Stimulated activated CD4-positive, alpha-beta T cell treated with anti-CD3 and anti-CD28 coated beads, Interleukin-2, amount 100 ng/mL, for 48 hours (primary cell): ENCODE data around the gene PEX14.
A peak's percentile ranks its signal among the peaks of the same experiment; 100 is the strongest.
"Not testable (repeated sequence)": the region's sequence is repeated elsewhere in the genome, so short reads cannot be mapped to it uniquely, and the experiment has no call there.

ENCODE experiments used
- DNase-seq, 2 donors: peaks; one replicate each; pipeline ENCODE4 v3.0.0-alpha.2; 2020

PEX14 gene

DNA sequence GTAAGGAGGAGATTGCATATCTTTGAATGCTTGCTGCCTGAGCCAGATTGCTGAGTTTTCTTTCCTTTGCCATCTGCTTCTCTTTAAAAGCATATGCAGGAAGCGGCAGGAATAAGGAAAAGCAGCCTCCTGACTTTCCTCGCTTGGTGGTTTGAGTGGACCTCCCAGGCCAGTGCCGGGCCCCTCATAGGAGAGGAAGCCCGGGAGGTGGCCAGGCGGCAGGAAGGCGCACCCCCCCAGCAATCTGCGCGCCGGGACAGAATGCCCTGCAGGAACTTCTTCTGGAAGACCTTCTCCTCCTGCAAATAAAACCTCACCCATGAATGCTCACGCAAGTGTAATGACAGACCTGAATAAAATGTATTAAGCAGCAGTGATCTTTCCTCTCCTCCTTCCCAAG is 23.5 kb upstream of the PEX14 start:
- no peak for DNase-seq

DNA sequence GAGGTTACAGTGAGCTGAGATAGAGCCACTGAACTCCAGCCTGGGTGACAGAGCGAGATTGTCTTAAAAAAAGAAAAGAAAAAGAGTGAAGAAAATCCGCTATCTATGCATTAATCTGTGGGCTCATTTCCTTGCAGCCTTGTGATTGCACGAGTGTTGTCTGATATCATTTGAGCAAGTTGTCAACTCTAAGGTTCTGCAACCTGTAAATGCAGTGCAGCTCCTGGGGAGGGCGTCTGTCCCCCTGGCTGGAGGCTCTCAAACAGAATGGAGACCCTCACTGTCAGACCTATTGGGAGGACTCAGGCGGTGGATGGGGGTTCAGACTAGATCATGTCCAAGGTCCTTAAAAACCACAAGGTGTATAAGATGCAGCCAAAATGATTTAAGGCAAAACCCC is 18.7 kb upstream of the PEX14 start:
- no peak for DNase-seq

DNA sequence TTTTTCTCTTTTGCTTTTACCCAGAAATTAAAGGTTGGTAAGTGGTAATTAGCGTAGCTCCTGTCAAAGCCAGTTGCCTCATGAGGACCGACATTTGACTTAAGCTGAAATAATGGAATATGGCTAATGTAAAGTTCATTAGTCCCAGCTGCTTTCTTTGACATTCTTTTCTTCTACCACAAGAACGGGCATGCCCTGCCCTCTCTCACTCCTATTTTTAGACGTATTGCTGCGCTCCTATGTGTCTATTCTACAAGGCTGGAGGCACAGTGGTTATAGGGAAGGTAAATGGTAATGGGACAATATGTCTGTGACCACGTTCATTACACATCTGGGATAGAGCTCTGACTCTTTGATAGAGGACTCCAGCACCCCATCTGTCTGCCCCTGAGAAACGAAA is 18.1 kb upstream of the PEX14 start:
- no peak for DNase-seq

DNA sequence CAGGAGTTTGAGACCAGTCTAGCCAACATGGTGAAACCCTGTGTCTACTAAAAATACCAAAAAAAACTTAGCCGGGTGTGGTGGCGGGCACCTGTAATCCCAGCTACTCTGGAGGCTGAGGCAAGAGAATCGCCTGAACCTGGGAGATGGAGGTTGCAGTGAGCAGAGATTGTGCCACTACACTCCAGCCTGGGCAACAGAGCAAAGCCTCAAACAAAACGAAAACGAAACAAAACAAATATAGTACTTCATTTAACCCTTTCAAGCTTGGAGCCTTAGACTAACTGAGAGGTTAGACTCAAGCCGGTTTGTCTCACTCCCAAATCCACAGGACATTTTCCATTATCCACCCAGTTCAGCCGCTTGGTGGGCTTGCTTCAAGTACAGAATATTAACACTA is 17.3 kb upstream of the PEX14 start:
- DNase-seq = not testable (repeated sequence)

DNA sequence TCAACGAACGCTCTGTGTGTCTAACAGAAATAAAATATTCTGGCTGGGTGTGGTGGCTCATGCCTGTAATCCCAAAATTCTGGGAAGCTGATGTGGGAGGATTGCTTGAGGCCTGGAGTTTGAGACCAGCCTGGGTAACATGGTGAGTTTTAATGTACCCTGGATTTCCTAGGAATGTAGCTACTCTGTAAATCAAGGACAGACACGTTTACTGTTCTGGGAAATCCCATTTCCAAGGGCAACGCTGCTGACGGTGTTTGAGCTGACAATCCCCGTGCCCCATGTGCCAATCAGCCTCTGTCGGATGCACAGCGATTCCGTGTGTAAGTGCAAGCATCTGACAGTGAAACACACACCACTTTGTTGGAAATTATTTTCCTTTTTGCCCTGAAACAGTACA is 16.9 kb upstream of the PEX14 start:
- no peak for DNase-seq

DNA sequence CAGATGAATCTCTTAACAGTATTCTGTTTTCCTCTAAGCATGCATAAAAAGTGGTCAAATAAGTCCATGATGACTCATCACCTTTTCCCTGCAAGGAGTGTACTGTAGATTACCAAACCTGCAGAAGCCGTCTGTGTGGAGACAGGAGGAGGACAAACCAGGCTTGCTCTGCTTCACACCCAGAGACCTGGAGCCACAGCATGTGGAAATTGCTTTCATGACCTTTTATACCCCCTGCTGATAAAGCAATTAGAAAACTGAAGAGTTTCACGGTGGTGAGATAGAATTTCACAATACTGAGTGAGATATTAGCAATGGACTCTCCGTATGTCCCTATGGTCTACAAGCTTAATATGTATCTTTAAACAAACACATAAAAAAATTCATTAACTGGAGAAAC is 15.6 kb upstream of the PEX14 start:
- DNase-seq = no peak

DNA sequence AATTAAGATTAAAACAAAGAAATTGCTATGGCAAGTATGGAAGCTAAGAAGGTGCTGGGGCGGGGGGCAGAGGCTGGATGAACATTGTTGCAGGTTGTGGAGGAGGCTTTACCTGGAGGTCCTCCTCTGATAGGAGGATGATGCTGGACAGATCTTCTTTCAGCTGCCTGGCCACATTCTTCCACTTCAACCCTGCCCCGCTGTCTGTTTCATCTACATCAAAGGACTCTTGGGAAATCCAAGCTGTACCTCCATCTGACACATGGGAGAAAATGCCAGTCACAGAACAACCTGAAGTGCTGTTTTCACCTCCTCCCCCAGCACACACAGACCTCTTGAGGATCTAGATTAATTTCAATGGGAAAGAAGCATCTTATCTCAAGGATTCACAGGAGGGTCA is 7.7 kb upstream of the PEX14 start:
- no peak for DNase-seq

DNA sequence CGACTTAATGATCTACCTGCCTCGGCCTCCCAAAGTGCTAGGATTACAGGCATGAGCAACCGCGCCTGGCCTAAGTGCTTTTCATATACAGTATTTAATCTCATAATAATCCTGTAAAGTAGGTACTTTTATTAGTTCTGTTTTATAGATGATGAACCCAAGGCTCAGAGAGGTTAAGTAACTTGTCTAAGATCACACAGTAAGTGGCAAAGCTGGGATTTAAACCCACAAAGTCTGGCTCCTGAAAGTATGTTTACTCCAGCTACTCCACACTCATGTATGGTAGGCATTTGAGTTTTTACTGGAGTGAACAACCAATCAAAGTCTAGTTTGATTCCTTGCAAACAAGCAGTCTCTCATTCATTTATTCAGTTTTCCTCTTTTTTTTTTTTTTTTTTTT is 4.7 kb upstream of the PEX14 start:
- DNase-seq = no peak

DNA sequence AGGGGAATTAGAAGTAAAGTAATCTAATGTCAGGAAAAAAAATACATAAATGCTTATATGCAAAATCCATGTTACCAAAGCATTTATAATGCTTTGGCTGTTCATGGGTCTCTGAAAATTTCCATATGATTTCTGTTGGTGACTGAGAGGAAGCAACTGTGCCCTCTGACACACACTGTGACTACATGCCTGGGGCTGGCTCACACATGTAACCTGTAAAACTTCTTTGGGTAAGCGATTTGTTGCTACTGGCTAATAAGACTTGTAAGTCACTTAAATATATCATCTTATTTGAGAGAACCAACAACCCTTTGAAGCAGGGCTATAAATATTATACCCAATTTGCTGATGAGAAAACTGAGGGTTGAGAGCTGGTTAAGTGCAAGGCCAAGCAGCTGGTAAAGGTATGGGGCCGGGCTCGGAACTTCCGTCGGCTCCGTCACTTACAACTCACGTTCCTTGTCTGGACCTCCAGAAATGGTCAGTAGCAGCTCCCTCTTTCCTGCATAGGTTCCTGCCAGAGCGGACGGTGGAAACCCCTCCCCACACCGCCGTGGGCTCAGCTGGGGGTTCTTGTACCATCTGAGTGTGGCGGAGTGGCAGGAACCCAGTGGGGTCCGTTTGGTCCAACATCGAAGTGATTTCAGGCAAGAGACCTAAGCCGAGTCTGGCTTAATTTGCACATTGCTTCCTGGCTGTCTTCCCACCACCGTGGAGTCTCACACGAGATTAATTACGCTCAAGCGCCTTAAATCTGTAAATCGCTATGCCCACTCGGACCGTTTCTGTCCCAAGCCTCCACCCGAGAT is 3.1 kb upstream of the PEX14 start:
- DNase-seq = no peak

DNA sequence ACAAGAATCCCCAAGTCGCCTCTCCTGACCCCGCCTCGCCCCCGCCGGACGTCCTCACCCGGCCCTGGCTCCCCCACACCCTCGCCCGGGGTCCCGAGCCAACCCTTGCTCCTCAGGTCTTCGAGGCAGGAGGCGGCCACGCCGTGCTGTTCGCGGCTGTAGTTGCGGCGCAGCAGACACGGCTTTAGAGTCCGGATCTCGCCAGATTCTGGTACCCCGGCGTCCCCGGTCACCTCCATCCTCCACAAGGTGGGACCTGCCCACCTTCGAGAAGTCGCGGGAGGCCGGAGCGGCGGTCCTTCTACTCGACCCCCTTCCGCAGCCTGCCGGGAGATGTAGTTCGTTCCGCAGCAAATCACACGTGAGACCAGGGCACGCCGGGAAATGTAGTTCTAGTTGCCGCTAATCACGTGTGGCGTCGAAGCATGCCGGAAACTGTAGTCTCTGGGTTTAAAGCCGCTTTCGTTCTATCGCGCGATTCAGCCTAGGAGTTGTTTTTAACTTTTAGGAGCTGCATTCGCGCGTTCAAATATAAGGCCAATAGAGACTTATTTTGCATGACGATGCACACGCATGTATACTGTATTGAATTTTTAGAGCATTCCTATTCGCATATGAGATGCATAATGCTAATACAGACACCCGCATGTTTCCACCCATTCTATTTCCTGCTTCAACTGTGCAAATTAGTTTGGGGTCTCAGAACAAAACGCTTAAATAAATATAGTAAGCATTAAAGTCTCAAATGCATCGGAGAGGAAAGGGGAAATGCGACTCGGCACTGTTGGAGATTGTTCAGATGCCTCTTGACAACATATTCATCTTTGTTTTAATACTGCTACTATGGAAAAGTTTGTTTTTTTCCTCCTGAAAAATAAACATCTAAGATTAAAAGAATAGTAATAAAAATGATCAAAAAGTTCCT is 2.3 kb upstream of the PEX14 start, which contains the start of gene DFFA:
Gene DFFA, minus strand, starts transcription at position 310 of the 925 bp plus-strand sequence. Its CDS starts 71 bp downstream, at position 239.
- DNase-seq = peak; percentile 84 to 85

DNA sequence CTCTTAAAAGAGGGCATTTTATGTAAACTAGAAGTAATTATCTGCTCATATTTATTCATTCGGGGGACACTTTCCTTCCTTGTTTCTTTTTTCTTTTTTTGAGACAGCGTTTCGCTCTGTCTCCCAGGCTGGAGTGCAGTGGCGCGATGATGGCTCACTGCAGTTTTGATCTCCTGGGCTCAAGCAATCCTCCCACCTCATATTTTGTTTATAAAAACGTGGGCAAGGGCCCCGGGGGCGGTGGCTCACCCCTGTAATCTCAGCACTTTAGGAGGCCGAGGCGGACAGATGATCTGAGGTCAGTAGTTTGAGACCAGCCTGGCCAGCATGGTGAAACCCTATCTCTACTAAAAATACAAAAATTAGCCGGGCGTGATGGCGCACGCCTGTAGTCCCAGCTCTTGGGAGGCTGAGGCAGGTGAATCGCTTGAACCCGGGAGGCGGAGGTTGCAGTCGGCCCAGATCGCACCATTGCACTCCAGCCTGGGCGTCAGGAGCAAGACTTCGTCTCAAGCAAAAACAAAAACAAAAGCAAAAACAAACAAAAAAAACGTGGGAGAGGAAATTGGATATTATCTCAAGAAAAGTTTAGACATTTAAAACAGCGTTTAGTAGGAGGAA is 1.5 kb upstream of the PEX14 start:
- no peak for DNase-seq

DNA sequence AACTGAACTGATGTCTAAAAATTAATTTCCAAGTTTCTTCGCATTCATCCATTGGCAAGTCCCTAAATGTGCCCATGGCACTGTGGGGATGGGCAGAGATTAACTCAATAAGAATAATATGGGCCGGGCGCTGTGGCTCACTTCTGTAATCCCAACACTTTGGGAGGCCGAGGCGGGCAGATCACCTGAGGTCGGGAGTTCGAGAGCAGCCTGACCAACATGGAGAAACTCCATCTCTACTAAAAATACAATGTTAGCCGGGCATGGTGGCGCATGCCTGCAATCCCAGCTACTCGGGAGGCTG is 489 bp upstream of the PEX14 start:
- DNase-seq = not testable (repeated sequence)

DNA sequence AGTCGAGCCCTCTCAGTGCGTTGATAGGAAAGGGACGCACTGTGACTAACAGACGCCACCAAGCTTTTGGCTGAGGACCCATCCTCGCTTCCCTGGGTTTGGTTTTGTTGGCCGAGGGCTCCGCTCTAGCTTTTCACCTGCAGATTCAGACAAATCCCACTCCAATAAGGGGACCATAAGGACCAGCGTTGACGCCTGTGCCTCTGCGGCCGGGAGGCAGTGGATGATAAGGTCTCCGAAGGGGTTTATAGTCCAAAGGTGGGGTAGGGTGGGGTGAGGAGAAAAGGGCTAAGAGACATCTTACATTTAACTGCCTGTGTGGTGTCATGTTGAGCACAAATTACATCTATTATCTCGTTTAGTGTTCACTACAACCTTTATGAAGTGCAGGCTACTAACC is 760 bp downstream of the PEX14 start:
- DNase-seq = no peak

DNA sequence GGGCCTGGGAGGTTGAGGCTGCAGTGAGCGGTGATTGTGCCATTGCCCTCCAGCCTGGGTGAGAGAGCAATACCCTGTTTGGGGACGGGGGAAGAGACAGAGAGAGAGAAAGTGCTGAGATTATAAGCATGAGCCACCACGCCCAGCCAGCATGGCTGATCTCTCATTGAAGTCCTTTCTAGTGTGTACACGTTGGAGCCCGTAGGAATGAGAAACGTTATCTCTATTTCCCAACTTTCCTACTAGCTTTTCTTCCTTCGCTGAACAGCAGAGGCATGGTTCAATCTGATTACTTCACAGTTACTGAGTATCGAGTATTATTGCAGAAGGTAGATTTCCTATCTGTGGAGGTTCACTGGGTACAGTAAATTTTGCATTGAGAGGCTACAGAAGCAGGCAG is 4.5 kb downstream of the PEX14 start:
- DNase-seq = no peak

DNA sequence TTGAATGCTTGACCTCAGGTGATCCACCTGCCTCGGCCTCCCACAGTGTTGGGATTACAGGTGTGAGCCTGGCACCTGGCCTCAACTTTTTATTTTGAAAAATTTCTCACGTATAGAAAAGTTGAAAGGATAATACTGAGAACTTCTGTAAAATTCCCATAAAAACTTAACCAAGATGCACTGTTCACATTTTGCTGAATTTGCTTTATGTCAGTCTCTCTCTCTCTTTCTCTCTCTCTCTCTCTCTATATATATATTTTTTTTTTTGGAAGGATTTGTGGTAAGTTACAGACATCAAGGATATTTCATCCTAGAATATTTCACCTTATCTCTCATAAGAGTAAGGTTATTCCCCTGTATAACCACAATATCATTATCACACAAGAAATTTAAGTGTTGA is 5.9 kb downstream of the PEX14 start:
- DNase-seq = no peak

DNA sequence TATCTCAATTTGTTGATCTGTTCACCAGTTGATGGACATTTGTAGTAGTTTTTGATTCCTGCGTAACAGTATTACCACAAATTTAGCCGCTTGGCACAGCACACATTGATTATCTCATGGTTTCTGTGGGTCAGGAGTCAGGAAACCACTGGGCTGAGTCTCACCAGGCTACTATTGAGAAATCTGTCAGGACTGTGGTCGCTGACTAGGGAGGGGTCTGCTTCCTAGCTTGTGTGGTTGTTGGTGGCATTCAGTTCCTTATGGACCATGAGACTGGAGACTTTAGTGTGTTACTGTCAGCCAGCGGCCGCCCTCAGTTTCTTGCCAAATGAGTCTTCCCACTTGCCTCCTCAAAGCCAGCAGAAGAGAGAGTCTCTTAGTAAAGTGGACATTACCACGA is 9.8 kb downstream of the PEX14 start:
- no peak for DNase-seq

DNA sequence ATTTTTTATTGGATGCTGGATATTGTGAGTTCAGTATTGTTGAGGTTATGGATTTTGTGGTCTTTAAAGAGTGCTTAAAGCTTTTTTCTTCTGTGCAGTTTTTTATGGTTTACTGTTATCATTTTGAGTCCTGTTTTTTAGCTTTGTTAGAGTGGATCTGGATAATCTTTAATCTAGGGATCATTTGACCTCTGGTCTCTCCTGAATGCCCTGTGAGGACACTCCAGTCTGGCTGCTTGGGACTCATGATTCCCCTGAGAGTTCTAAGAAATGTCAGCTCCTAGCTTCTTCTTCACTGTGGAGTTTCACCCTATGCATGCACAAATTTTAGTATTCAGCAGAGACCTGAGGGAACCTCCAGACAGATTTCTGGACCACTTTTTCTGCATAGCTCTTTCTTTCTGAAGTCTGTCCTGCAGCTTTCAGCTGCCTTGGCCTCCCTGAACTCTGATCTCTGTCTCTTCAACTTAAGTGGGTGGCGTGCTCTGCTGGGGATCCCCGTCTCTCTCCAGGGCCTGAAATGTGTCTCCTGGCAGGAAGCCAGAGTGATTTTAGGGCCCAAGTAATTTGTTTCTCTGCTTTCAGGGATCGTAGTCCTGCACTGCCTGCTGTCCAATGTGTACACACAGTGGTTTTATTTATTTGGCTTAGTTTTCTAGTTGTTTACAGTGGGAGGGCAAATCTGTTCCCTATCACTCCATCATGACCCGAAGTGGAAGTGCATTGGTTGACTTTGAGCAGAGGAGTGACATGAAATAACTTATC is 14.7 kb downstream of the PEX14 start:
- no peak for DNase-seq

DNA sequence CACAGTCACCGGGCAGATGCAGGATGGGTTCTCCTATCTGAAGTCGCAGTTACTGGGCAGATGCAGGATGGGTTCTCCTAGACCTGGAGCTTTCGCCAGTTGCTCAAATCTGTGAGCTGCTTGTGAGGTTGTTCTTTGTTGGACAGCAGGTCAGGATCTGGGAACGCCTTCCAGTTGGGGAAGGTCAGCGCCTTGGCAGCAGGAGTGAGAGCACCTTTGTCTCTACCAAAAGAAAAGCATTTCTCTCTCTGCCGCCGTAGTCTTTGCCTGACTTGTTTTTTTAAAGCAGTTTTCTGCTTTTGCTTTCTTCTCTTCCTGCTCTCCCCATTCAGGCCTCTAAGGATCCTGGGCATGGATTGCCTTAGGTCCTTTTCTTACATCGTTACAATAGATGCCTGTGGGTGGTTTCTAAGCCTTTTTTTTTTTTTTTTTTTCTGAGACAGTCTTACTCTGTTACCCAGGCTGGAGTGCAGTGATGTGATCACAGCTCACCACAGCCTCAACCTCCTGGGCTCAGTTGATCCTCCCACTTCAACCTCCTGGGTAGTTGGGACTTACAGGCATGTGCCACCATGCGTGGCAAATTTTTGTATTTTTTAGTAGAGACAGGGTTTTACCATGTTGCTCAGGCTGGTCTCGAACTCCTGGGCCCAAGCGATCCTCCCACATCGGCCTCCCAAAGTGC is 15.7 kb downstream of the PEX14 start:
- no peak for DNase-seq

DNA sequence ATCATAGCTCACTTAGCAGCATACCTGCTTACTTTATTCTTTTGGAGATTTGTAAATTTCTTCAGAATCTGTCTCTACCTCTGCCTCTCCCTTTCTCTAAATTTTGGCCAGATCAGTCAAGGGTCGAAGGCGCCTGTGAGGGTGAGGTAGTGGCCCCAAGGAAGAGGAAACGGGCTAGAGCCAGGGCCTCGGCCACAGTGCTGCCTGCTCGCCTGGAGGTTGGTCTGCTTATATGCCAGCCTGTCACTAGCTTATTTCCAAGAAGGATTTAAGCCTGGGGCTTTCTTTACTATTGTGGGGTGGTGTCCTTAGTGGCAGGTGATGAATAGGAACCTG is 19.6 kb downstream of the PEX14 start:
- DNase-seq = no peak

DNA sequence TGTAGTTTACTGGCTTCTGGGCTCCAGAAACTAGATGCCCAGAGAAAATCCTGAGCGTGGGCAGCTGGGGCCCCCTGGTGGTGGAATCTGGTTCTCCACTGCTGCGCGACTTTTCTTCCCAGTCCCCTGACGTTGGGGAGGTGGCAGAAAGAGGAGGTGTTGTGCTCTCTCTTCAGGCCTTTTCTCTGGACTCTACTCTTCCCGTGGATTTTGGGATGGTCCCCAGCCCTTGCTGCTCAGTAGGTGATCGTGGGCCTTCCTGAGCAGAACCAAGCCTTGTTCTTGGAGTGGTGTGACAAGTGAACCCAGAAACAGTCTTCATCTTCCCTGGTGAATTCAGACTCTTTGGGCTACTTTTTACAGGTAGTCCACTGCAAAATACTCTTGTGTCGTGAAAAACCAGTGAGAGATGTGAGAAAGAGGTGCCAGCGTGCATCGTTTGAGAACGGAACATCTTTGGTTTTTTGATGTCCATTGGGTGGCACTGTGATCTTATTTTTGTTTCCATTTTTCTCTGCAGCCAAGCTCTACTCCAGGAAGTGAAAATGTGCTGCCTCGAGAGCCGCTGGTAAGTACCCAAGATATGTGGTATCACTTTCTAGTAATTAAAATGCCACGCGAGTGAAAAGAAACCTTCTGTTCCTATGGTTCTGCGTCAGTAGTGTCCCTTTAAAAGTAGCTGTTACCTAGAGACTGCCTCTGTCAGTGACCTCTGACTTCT is 20.2 kb downstream of the PEX14 start:
- peak; percentile 85 to 89 for DNase-seq

DNA sequence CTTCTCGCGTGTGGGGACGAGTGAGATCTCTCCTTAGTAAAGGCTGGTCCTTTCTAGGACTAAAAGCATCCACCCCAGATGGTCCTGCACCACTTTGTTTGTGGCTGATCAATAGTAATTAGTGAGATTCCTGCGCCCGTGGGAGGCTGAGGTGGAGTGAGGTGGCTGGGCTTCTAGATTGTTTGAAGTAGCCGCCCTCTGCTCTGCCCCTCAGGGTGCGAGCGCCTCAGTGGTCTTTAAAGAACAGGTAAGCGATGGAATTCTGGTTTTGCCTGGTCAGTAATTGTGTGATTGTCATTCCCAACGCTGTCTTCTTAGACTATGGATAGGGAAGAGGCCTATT is 20.7 kb downstream of the PEX14 start:
- no peak for DNase-seq

DNA sequence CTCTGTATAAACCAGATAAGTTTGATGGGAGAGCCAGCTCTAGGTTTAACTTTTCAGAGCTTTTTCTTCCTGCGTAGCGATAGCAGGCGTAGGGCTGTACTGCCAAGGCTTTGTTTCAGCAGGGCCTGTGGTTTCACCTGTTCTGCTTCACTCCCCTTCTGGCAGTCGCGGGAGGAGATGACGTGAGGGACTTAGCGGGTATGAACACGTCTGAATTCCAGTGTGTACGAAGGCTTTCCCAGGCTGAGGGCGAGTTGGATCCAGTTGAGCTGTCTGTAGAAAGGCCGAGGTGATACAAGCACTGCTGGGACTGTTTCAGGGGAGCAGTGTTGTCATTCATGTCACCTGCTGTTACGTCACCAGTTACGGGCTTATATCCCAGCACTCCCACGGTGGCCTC is 21.2 kb downstream of the PEX14 start:
- DNase-seq = no peak
